ENCODE results near the gene PACRGL.

Gene PACRGL

GRCh38 chr4:20761382-20761781, 61.1 kb downstream of the PACRGL start:
- no peaks in the 10 kb centered on the region for H3K4me1 ChIP-seq (ENCODE audit: insufficient read depth, low read length, severe bottlenecking)
- H3K36me3 ChIP-seq (ENCODE audit: insufficient read depth, low read length), result no peaks in the 10 kb centered on the region
- no peak for TF ChIP-seq EZH2 (IDR thresholded peaks at IDR 0.05; ENCODE audit: borderline replicate concordance, low read length)
- TF ChIP-seq, protein P1, sequence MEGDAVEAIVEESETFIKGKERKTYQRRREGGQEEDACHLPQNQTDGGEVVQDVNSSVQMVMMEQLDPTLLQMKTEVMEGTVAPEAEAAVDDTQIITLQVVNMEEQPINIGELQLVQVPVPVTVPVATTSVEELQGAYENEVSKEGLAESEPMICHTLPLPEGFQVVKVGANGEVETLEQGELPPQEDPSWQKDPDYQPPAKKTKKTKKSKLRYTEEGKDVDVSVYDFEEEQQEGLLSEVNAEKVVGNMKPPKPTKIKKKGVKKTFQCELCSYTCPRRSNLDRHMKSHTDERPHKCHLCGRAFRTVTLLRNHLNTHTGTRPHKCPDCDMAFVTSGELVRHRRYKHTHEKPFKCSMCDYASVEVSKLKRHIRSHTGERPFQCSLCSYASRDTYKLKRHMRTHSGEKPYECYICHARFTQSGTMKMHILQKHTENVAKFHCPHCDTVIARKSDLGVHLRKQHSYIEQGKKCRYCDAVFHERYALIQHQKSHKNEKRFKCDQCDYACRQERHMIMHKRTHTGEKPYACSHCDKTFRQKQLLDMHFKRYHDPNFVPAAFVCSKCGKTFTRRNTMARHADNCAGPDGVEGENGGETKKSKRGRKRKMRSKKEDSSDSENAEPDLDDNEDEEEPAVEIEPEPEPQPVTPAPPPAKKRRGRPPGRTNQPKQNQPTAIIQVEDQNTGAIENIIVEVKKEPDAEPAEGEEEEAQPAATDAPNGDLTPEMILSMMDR (IDR thresholded peaks at IDR 0.05; ENCODE audit: low read length), result no peak
- no peak overlapping the region for H3K4me2 ChIP-seq (ENCODE audit: low read length)
- no peaks in the 10 kb centered on the region for H4K20me1 ChIP-seq (ENCODE audit: insufficient read depth, low read length)
- no peaks in the 10 kb centered on the region for H3F3A ChIP-seq (ENCODE audit: insufficient read depth, low read length)
- no peaks in the 10 kb centered on the region for H3K9me3 ChIP-seq (ENCODE audit: low read length)
- no peak overlapping the region for H2AFZ ChIP-seq (ENCODE audit: low read length)
- H3K9ac ChIP-seq (ENCODE audit: low read length), result no peak overlapping the region
- H3K9me2 ChIP-seq (ENCODE audit: low read depth, low read length), result no peaks in the 10 kb centered on the region
- H3K27me3 ChIP-seq (ENCODE audit: insufficient read depth, low read length), result no peaks in the 10 kb centered on the region
- no peaks in the 10 kb centered on the region for H3K79me2 ChIP-seq (ENCODE audit: insufficient read depth, low read length)
- H3K4me3 ChIP-seq (ENCODE audit: low read depth, low read length, poor library complexity, severe bottlenecking), result no peak overlapping the region
- no peak overlapping the region for H3K27ac ChIP-seq (ENCODE audit: low read depth, low read length, poor library complexity, severe bottlenecking)

GRCh38 chr4:20761826-20762225, 61.6 kb downstream of the PACRGL start:
- Histone ChIP-seq H3K9me3 (ENCODE audit: low read length) (no peaks in the 10 kb centered on the region), H3K27me3 (ENCODE audit: insufficient read depth, low read length) (no peaks in the 10 kb centered on the region), H3K79me2 (ENCODE audit: insufficient read depth, low read length) (no peaks in the 10 kb centered on the region), H4K20me1 (ENCODE audit: insufficient read depth, low read length) (no peaks in the 10 kb centered on the region), H3F3A (ENCODE audit: insufficient read depth, low read length) (no peaks in the 10 kb centered on the region), H3K4me2 (ENCODE audit: low read length) (no peak overlapping the region), H3K27ac (ENCODE audit: low read depth, low read length, poor library complexity, severe bottlenecking) (no peak overlapping the region), H3K4me3 (ENCODE audit: low read depth, low read length, poor library complexity, severe bottlenecking) (no peak overlapping the region), H3K36me3 (ENCODE audit: insufficient read depth, low read length) (no peaks in the 10 kb centered on the region), H3K9me2 (ENCODE audit: low read depth, low read length) (no peaks in the 10 kb centered on the region), H2AFZ (ENCODE audit: low read length) (no peak overlapping the region), H3K4me1 (ENCODE audit: insufficient read depth, low read length, severe bottlenecking) (no peaks in the 10 kb centered on the region), H3K9ac (ENCODE audit: low read length) (no peak overlapping the region)
- TF ChIP-seq, protein P1 (IDR thresholded peaks at IDR 0.05; ENCODE audit: low read length), result no peak
- TF ChIP-seq EZH2 (IDR thresholded peaks at IDR 0.05; ENCODE audit: borderline replicate concordance, low read length), result no peak

- Histone ChIP-seq H3K27ac (ENCODE audit: low read depth, low read length, poor library complexity, severe bottlenecking) (no peak overlapping the region), H3F3A (ENCODE audit: insufficient read depth, low read length) (no peaks in the 10 kb centered on the region), H3K9me3 (ENCODE audit: low read length) (no peaks in the 10 kb centered on the region), H3K9me2 (ENCODE audit: low read depth, low read length) (no peaks in the 10 kb centered on the region), H3K4me2 (ENCODE audit: low read length) (no peak overlapping the region), H3K4me1 (ENCODE audit: insufficient read depth, low read length, severe bottlenecking) (no peaks in the 10 kb centered on the region), H3K36me3 (ENCODE audit: insufficient read depth, low read length) (no peaks in the 10 kb centered on the region), H2AFZ (ENCODE audit: low read length) (no peak overlapping the region), H4K20me1 (ENCODE audit: insufficient read depth, low read length) (no peaks in the 10 kb centered on the region), H3K27me3 (ENCODE audit: insufficient read depth, low read length) (no peaks in the 10 kb centered on the region), H3K4me3 (ENCODE audit: low read depth, low read length, poor library complexity, severe bottlenecking) (no peak overlapping the region), H3K9ac (ENCODE audit: low read length) (no peak overlapping the region), H3K79me2 (ENCODE audit: insufficient read depth, low read length) (no peaks in the 10 kb centered on the region)
- TF ChIP-seq, protein P1 (IDR thresholded peaks at IDR 0.05; ENCODE audit: low read length), result no peak
- no peak for TF ChIP-seq EZH2 (IDR thresholded peaks at IDR 0.05; ENCODE audit: borderline replicate concordance, low read length)
These were observed 64.2 kb downstream of the PACRGL start for GRCh38 chr4:20764366-20764992.

All from OCI-LY1 (cell line).